GM18870 (cell line): ENCODE data around the gene PAIP2.
"Not testable (repeated sequence)": the region's sequence is repeated elsewhere in the genome, so short reads cannot be mapped to it uniquely, and the experiment has no call there.

ENCODE experiments used
- ATAC-seq: cut with Tn5 transposase; IDR thresholded peaks from one replicate; pipeline ENCODE4 v1.9.1; 2021; ENCODE audit warnings: moderate library complexity; ENCODE audit not compliant: unreplicated experiment

The PAIP2 gene

GRCh38 chr5:139314276-139314675 is 27.4 kb upstream of the PAIP2 start:
- ATAC-seq, result no peak

DNA sequence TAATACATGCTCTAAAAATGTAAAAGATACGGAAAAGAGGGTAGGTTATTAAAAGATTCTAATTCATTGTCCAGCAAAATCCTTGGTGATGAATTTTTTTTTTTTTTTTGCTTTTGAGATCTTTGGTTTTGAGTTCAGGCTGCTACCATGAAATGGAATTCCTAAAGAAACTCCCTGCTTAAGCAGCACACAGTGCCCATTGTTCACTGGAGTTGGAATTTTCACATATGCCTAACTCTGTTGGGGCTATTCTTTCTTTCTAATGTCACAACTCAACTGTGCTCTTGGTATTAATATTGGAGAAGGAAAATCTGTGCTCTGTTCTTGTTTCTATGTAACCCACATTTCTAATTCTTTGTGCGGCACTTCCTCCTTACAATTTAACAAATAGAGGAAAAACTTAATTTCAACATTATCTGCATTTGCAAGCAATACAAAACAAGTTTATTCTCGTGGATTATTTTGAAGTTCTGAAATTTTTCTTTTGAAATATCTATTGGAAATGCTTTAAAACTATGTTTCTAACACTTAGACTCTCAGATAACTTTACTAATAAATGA is 26.5 kb upstream of the PAIP2 start:
- ATAC-seq, result no peak

- no peak for ATAC-seq
Measured at GRCh38 chr5:139335811-139336210, 5.8 kb upstream of the PAIP2 start.

DNA sequence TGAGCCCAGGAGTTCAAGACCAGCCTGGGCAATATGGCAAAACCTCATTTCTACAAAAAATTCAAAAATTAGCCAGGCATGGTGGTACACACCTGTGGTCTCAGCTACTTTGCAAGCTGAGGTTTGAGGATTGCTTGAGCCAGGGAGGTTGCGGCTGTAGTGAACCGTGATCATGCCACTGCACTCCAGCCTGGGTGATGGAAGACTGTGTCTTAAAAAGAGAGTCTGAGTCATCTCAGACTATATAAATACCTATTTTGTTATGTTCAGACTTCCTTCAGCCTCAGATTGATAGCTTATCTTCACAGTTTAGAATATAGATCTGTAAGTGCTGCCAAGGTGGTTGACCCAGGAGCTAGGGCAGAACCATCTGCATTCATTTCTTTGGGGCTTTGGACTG is 1.6 kb upstream of the PAIP2 start:
- no peak for ATAC-seq

DNA sequence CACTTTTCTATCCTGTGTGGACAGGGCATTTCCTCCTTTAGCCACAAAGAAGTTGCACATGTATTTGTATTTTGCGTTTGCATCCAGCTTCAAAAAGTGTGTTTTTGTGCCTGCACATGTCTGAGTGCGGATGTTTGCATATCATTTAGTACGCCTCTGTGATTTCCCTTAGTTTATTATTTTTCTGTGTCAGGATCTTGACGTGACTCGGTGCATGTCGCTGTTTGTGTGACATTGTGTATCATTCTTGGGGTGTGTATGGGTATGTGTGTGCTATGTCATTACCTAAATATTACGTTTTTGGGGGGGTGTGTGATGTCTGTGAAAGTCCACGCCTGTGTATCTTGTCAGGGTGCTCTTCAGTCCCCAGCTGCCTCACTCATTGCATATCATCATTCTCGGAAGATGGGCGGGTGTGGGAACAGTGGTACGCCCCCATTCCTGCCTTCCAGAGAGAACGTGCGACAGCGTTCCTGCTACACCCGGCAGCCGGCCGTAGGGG is 416 bp upstream of the PAIP2 start:
- ATAC-seq, result no peak

DNA sequence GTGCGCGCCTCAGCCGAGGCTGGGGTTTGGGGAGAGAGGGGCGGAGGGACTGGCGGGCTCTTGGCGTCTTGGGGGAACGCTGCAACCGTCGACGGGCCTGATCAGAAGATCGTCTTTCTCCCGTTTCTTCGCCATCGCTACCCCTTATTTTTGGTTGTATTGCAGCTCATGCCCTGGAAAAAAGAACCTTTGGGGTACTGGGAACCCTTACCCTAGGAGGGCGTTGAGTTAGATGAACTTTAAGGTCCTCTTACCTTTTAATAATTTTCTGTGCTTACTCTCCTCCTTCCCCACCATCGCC is 719 bp downstream of the PAIP2 start:
- no peak for ATAC-seq

DNA sequence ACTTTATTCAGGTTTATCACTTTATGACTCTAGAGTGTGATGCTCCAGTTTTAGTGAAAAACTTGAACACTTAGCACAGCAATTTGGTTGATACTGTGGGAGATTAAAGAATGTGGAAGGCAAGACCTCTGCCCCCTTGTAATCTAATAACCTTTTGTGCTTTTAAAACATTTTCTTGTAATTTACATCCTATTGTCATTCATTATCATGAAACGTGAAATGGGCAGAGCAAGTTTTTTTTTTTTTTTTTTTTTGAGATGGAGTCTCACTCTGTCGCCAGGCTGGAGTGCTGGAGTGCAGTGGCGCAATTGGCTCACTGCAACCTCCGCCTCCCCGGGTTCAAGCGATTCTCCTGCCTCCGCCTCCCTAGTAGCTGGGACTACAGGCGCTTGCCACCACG is 1.8 kb downstream of the PAIP2 start:
- ATAC-seq, result no peak

DNA sequence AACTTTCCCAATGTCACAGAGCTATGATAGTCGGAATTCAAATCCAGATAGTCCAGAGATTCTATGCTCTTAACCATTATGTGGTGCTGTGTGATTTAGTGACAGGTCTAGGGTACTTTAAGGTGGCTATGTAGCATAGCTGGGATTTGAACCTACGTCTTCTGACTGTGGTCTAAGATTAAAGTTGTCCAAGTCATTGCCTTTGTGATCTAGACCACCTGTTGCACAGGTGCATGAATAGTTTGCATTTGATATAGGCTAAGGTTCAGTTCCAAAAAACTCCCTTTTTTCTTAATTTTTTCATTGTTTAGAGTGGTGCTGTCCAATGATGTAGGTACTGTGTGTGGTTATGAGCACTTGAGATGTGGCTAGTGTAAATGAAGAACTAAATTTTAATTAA is 2.5 kb downstream of the PAIP2 start:
- ATAC-seq, result no peak

DNA sequence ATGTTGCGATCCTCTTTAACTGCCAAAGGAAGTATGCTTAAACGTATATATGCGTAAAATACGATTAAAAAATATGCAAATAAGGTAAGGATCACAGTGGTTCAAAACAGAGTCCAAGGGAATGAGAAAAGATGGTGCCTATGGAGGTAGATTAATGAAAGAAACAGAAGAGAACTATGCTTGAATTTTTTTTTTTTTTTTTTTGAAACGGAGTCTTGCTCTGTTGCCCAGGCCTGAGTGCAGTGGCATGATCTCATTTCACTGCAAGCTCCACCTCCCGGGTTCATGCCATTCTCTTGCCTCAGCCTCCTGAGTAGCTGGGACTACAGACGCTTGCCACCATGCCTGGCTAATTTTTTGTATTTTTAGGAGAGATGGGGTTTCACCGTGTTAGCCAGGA is 3.8 kb downstream of the PAIP2 start:
- ATAC-seq, result not testable (repeated sequence)

- ATAC-seq, result not testable (repeated sequence)
Measured at GRCh38 chr5:139347863-139348262, 6.2 kb downstream of the PAIP2 start.

GRCh38 chr5:139354186-139354585 is 12.5 kb downstream of the PAIP2 start:
- ATAC-seq, result no peak

GRCh38 chr5:139355900-139356299 is 14.2 kb downstream of the PAIP2 start:
- not testable (repeated sequence) for ATAC-seq

DNA sequence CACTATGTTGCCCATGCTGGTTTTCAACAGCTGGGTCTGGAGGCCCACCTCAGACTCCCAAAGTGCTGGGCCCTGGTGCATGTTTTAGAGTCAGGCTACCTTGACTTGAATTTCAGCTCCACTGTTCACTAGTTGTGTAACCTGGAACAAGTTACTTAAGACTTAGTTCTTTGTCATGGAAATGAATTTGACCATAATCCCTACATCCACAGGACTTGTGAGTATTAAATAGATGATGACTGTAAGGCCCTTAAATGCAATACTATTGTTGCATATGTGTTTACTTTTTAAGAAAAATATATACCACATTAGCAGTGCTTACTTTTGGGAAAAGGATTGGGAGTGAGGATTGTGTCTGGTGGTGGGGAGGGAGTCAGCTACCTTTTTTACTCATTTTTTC is 16.4 kb downstream of the PAIP2 start:
- ATAC-seq, result no peak

DNA sequence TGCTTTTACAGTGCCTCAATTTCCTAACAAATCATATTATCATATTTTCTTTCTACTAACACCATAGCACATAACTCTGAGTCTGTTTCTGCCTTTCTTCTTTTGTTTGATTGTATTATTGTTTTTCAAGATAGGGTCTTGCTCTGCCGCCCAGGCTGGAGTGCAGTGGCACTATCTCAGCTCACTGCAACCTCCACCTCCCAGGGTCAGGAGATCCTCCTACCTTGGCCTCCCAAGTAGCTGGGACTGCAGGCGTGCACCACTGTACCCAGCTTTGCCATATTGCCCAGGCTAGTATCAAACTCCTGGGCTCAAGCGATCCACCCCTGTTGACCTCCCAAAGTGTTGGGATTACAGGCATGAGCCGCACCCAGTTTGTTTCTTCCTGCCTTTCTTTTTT is 18.7 kb downstream of the PAIP2 start:
- ATAC-seq, result no peak

DNA sequence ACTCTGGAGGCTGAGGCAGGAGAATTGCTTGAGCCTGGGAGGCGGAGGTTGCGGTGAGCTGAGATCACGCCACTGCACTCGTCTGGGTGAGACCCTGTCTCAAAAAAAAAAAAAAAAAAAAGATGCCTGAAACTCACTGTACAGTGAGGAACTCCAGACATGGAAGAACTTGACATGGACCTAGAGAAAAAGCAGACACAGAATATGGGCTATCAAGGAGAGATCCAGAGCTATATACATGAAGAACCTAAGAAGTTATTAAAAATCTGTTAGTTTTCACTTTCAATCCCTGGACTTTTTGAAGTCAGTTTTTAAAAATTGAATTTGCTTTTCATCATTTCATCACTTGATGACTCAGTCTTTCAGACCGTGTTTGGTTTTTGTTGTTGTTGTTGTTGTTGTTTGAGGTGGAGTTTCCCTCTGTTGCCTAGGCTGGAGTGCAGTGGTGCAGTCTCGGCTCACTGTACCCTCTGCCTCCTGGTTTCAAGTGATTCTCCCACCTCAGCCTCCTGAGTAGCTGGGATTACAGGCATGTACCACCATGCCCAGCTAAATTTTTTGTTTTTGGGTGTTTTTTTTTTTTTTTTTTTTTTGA is 20.3 kb downstream of the PAIP2 start:
- ATAC-seq, result no peak

GRCh38 chr5:139363937-139364336 is 22.3 kb downstream of the PAIP2 start:
- ATAC-seq, result no peak

GRCh38 chr5:139364466-139364865 is 22.8 kb downstream of the PAIP2 start:
- ATAC-seq, result no peak

DNA sequence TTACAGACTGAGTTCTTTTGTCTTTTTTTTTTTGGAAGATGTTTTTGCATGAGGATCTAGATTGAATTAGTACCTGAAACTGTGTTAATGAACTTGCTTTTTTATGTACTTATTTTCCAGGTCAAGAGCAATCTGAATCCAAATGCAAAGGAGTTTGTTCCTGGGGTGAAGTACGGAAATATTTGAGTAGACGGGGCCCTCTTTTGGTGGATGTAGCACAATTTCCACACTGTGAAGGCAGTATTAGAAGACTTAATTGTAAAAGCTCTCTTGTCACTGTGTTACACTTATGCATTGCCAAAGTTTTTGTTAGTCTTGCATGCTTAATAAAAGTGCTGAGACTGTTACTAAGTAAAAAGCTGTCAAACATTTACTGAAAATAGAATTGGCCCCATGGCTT is 27.0 kb downstream of the PAIP2 start:
- ATAC-seq, result no peak

DNA sequence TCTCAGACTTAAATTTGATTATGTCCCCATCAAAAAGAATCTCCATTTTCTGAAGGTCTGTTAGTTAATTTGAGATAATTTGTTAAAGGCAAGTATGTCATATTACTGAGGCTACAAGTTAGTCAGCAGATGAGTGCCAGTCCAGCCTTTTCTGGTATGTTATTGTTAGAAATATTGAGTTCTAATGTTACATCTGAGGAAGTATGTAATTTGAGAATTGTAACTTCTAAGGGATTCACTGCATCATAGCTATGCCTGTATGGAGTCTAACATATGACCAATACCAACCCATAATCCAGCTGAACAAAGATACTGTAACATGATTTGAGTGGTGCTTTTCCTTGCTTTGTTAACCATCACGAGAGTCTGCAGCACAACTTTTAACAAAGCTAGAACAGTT is 27.5 kb downstream of the PAIP2 start:
- no peak for ATAC-seq

GRCh38 chr5:139371482-139372435 is 30.1 kb downstream of the PAIP2 start:
- no peak for ATAC-seq

GRCh38 chr5:139374909-139375308 is 33.3 kb downstream of the PAIP2 start:
- ATAC-seq, result no peak

DNA sequence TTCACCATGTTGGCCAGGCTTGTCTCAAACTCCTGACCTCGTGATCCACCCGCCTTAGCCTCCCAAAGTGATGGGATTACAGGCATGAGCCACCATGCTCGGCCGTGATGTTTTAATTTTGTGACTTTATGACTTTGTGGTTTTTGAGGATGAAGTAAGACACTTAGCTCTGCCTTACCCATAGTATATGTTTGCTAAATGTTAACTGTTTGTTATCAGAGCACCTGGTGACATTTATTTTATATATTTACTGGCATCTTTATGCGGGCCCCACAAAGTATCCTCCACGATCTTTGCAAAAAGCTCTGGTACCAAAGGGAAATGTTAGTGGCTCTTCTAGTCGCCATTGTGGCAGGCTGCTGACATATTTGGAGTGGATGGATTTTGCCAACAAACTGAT is 34.7 kb downstream of the PAIP2 start:
- ATAC-seq, result no peak
